HG03103 (cell line): ENCODE measurements around the gene SNX4.

Experiments
- ATAC-seq: cut with Tn5 transposase; IDR thresholded peaks from one replicate; pipeline ENCODE4 v1.9.1; 2021; ENCODE audit warnings: low read depth; ENCODE audit not compliant: unreplicated experiment

The SNX4 gene

DNA sequence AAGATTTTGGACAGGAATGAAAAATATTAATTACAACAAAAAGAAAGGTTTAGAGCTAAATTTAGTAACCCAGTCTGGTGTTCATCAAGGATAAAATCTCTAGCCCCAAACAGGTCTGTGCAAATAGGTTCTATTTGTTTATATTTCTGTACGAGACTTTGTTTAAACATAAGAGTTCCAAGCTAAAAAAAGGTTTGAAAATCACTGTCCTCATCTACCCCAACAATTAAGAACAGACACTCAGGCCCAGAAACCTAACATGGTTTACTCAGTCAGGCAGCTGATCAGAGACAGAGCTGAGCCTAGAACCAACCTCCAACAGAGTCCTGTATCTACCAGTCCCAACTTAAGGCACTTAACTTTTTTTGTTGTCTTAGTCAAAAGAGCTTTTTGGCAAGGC lies 49.3 kb downstream of the SNX4 start:
- ATAC-seq = no peak

DNA sequence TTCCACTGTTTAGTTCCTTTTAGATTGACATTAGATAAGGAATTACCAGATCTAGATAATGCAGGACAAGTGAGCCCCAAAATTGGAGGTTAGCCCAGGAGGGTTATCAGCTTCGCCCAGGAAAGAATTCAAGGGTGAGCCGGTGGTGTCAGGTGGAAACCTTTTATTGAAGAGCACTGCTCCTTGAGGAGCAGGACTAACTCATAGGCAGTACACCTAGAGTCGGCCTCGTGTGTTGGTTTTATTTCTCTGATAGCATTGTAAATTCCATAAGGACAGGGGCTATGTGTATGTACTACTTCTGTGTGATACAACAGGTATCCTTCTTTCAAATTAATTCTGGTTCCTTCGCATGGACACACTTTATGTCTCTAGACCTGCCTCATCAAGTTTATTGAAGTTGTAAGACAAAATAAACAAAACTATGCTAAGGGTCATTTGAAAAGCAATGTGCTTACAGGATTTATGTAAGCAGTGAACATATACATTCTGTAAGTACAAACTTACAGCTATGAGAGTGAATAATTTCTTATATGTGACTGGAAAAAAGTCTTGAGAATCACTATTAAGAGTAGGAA lies 57.2 kb downstream of the SNX4 start:
- ATAC-seq = no peak

DNA sequence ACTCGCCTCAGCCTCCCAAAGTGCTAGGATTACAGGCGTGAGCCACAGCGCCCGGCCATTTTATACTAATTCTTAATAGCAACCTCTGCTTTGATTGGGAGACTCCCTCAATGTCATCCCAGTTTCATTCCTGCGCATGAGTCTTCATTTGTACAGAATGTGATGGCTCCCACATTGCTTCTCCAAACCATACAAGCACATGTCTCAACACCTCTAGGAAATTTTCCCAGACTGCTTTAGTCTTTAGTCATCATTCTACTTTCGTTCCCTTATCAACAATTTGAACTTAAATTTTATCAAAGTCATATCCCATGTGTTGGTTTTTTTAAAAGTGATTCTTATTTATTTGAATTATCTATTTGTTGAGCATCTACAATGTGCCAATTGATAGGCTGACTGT lies 58.1 kb downstream of the SNX4 start:
- no peak for ATAC-seq

DNA sequence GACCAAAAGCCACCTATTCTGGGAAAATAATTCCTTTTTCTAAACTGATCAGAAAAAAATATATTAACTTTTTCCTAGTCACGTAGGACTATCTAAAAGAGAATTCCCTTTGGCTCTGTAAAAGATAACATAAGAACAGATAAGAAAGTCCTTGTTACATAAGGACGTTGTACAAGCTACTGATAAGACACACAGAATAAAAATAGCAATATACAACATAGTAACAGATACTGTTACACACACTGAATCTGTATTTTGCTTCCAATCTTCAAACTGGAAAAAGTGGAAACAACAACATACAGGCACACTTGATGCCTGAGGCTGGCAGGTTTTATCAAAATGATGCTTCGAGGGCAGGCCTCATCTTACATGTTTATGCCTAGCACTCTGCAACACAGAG lies 59.8 kb downstream of the SNX4 start:
- no peak for ATAC-seq

DNA sequence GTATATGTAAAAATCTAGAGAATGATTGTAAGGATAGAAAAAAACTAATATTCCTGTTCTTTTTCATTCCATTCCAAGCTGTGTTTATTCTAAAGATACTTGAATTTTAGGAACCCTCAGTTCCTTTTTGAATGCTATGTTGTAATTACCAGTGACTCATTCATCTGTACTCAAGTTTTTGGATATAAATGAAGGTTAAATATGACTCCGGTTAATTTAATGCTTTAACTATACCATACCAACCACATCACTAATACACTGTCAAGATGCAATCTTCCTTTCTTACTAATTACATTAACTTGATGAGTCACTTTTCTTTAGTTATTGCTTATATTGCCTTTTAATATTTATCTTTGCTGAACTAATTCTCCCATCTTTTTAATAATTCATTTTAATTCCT lies 76.1 kb downstream of the SNX4 start:
- no peak for ATAC-seq

DNA sequence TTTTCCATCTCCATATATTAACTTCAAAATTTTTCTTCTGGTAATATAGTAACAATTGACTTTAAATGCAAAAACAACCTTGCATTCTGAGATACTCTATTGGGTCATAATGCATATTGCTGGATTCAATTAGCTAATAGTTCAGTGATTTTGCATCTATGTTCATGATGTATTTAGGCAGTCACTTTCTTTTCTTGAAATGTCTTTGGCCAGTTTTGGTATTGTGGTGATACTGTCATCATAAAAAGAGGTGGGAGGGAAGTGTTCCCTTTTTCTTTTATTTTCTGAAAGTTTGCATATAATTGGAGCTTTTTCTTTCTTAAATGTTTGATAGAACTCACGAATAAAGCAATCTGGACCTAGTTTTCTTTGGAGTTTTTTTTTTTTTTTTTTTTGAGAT lies 77.5 kb downstream of the SNX4 start:
- ATAC-seq = no peak

DNA sequence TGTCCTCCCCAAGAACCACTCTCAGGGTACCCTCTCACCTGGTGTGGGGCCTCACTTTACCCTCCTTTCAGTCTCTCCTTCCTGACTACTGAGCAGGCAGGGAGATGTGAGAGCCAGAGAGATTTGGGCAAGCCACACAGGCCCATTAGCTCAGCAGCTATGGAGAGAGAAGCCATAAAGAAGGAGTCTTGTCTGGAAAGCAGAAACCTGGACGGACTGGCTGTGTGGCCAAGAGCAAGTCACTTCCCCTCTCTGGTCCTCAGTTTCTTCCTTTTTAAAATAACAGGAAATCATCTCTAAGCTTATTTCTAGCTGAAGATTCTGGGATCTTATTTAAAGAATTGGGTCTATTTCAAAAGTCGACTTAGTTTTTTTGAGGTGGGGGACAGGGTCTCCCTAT lies 79.0 kb downstream of the SNX4 start:
- ATAC-seq = no peak

DNA sequence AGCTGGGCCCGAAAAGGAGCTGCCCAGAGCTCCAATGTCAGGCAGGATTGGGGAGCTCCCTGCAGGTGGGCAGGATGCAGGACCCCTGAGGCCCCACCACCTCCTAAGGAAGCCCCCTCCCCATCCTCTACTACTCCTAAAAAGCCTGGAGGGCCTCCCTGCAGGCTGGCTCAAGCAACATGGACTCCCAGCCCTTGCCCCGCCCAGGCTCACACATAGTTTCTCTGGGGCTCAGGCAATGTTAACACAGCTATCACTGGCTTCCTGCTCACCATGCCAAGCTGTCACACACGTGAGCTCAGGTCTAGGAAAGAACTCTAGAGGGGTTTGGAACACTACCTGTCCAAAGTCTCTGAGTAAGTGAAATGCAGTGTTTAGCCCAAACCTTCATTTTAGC lies 79.4 kb downstream of the SNX4 start:
- ATAC-seq = no peak

DNA sequence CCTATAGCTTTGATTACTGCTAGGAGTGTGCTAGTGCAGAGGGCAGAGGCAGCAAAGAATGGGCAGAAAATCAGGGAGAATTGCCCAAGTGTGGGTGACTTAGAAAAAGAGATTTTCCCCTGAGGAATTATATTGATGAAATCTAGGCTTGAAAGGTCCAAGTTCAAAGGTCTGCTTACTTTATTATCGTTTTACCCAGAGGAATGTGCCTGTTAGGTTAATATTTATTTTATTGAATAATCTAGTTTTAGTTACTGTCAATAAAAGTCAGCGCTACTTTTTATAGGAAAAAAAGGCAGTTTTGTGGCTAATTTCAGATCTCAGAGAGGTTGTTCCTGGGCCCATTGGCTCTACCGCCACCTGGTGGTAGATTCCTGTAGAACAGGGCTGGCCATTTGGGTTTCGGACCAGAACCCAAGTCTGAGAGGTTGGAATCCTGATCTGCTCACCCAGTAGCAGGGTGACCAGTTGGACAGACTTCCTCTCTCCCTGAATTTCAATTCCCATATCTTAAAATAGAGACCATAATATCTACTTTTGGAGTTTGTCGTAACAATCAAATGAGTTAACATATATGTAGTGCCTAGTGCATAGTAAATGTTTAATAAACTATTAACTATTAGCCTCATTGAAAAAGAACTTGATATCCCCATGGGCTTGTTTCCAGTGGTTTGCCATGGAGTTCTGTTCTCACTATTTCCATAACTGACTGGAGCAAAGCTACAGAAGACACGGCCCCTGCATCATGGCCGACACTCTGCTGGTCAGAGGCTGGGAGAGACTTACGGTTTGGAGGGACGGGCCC lies 82.2 kb downstream of the SNX4 start:
- no peak for ATAC-seq

DNA sequence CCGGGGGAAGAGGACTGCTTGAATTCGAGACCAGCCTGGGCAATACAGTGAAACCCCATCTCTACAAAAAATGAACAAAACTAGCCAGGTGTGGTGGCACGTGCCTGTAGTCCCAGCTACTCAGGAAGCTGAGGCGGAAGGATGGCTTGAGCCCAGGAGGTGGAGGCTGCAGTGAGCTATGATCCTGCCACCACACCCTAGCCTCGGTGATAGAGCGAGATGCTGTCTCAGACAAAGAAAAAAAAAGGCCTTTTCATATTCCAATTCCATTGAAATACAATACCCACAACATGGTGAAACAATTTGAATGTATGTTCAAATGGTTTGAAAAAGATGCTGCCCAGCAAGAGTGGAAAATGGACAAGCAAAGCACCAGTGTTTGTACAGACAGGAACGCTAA lies 83.1 kb downstream of the SNX4 start:
- ATAC-seq = no peak

DNA sequence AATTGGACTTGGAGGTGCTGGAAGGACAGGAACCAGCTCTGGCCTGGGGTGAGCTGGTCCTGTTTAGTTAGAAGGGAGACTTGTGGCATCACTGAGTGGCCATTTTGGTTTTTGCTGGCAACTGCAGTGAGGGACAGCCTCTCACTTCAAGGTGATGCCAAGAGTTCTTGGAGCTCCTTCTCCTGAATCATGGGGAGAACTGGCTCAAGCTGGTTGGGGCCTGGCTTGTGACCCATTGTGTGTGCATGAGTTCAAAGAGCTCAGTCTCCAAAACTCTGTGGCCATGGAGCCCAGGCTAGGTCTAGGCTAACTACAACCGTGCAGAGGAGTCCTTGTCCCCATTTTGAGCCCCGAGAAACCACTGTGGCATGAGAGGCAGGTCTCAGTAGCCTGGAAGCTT lies 84.8 kb downstream of the SNX4 start:
- no peak for ATAC-seq

DNA sequence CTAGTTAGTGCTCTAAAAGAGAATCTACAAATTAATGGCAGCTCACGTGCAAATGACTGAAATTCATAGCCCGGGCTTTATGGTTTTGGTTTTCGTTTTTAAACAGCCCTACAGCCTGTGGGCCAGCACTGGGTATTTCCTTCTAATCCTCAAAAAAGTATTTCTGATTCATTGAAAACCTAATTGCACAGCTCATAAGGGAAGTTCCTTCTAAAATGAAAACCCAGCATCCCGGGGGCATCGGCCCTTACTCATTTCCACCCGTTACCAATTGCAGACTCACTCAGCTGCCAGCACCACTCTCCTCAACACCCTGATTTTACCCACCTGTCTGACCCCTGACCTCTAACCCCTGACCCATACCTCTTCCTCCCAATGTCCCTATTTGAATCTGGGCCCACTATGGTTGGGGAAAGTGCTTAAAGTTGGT lies 85.4 kb downstream of the SNX4 start:
- ATAC-seq = no peak

DNA sequence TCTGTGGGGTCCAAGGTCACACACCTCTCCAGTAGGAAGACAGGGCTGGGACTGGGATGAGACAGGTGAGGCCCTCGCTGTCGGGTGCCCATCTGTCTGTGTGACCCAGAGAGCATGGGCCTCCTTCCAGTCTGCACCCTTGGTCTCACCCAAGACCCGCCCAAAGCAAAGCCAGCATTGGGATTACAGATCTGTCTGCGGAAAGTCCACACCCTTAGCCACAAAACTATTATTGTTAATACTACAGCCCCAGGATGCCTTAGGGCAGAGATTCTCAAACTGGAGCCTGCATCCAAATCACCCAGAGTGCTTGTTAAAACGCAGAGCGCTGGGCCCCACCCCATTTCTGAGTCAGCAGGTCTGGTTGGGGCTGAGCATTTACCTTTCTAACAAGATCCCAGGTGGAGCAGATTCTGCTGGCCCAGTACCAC lies 86.4 kb downstream of the SNX4 start:
- ATAC-seq = no peak

DNA sequence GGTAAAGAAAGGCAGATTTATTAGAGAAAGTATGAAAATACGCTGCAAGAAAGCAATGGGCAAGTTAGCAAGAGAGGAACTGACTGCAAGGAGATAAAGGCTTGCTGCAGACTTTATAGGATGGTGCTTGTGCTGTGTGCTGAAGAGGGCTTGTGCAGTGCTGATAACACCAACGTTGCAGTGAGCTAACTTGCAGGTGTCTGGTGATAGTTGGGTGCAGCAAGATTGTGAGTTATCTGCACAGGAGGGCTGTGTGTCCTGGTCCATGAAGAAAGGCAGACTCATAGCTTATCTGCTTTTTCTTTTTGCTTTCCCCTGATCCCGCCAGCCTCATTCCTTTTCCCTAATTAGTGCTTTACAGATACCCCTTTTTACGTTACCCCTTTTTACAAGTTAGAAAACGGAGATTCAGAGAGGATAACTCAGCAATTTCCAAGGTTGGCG lies 86.9 kb downstream of the SNX4 start:
- no peak for ATAC-seq

DNA sequence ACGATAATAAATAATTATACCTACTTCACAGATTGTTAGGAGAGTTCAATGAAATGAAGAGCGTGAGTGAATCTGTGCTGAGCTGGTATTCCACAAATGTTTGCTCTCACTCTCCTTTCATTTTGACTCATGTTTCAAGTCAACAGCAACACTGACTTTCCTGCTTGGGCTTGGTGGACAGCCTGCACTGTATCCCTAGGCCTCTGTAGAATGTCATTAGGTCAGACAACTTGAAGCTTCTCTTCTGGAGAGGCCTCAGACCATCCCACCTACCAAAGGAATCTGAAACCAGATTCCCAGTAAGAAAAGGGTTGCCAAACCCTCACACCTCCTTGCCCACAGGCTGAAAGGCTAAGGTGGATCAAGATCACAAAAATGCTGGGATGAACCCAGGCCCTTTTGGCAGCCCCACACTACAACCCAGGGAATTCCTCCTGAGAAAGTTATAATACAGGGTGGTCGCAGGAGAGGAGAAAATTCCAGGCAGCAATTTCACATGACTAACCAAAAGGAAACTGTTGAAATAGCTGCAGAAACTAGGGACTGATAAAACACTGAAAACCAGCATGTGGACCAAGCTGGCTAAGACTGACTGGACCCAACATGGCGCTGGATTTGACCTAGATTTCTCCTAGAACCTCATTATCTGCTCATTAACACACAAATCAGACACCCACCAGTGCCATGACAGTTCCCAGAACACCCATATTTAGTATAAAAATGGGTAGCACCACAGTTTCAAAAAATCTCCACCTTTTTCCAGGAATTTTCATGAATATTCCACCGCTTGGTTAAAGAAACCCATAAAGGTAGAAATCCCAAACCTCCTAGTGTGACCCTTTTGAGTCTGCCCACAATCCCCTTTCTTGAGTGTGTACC lies 87.9 kb downstream of the SNX4 start:
- ATAC-seq = no peak

DNA sequence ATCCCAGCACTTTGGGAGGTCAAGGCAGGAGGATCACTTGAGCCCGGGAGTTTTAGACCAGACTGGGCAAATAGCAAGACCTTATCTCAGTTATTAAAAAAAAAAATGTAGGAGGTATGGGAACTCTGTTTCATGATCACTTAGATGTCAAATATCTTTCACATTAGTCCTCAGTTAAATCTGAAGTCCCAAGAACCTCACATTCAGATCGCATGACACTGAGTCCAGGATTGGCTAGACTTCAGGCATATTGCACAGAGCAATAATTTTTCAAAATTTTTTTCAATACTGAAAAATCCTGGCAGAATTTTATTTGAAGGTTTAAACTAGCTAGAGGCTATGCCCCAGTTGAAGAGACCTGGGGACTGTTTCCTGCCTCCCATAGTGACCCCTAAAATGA lies 88.6 kb downstream of the SNX4 start:
- ATAC-seq = no peak

DNA sequence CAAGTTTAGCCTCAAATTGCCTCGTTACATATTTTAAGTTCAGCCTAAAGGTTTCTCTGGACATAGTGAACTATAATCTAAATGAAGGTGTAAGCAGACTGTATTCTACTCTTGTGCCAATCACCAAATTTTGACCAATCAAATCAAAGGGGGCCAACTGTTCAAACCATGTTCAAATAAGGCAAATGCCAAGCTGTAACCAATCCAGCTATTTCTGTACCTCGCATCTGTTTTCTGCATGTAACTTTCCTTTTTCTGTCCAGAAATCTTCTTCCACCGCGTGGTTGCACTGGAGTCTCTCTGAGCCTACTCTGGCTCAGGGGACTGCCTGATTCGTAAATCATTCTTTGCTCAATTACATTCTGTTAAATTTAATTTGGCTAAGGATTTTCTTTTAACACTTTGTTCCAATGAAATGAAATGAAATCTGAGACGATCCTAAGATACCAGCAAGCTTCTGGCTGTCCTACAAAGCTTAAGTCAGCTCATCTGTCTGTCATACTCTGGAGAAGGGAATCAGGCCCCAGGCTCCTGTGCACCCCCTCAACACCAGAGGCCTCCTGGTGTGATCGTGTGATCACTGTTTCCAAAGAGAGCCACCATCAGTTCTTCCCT lies 91.7 kb downstream of the SNX4 start:
- ATAC-seq = no peak

DNA sequence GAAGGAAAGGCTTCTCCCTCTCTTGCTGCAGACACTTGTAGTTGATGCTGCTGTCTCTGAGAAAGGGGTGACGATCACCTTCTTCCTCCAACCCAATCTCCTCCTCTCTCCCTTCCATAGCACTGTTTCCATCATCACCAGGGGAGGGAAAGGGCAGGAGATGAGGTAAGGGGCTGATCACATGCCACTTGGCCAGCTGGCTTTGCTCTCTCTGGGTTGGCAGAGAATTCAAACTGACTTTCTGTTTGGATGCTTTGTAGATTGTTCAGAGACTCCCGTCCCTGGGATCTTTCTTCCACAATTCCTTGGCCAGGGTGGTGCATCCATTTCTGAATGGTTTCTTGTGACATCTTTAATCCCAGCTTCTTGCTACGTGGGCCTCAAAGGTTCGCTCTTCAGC lies 101.7 kb downstream of the SNX4 start:
- no peak for ATAC-seq

DNA sequence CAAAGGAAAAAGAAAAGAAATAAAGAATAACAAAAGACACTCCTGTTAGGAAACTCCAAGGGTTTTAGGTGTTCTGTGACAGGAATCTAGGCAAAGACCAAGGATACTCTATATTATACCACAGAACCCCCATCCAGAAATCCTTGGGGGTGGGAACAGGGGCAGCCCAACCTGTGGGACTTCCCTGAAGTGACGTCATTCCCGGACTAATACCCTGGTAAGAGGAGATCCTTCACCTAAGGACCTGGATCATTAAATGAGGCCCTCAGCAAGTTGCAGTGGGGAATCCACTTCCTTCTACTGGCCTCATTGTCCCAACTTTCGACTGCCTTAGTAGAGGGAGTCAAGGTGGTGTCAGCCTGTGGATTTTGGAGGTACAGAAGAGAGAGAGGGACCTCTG lies 103.8 kb downstream of the SNX4 start:
- ATAC-seq = no peak

DNA sequence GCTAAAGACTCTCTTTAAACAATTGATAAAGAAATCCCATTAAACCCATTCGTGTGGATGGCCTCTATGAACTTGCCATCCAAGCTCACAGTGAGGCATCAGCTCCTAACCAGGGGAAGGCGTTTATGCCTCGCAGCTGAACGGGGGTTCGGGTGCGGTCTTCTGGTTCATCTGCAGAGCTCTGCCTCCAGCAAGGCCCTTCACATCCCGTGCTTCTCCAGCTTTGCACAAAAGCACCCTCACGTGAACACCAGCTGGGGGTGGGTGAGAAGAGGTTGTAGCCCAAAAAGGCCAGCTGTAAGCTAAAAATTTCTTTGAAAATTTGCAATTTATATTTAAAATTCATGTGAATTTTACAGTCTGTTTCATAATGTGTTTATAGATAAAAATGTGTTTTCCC lies 105.3 kb downstream of the SNX4 start:
- ATAC-seq = no peak

DNA sequence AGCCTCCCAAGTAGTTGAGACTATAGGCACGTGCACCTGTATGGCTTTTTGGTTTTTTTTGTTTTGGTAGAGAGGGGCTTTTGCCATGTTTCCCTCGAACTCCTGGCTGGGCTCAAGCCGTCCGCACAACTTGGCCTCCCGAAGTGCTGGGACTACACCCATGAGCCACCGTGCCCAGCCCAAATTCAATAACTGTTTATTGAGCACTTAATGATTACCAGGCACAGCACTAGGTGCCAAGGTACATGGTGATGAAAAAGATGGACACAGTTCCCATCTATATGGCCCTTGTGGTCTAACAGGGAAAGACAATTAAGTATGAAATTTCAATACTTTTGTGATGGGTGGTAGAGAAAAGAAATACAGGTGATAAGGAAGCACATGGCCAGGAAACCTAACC lies 109.1 kb downstream of the SNX4 start:
- ATAC-seq = no peak
